A204.1 (cell line): ENCODE results near the gene MINDY2.
"Not testable (repeated sequence)": the region's sequence is repeated elsewhere in the genome, so short reads cannot be mapped to it uniquely, and the experiment has no call there.

ENCODE experiments used
- FAIRE-seq: peaks from 2 replicates; lab custom pipeline; 2012; peaks lifted over from hg19 to GRCh38; lab: Jason Lieb, UNC

MINDY2 gene

DNA sequence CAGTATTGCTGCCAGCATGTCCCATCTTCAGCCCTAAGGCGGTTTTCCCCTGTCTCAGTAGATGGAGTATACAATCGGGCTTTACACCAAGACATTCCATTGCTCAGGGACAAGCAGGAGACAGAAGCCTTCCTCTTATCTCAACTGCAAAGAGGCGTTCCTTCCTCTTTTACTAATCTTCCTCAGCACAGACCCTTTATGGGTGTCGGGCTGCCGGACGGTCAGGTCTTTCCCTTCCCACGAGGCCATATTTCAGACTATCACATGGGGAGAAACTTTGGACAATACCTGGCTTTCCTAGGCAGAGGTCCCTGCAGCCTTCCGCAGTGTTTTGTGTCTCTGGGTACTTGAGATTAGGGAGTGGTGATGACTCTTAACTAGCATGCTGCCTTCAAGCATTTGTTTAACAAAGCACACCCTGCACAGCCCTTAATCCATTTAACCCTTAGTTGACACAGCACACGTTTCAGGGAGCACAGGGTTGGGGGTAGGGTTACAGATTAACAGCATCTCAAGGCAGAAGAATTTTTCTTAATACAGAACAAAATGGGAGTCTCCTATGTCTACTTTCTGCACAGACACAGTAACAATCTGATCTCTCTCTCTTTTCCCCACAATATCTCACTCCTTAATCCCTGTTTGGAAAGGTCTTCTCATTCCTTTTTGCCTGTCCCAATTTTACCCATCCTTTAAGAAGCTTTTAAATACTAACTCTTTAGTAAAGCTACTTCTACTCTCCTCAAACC is 62.8 kb downstream of the MINDY2 start:
- FAIRE-seq = not testable (repeated sequence)

DNA sequence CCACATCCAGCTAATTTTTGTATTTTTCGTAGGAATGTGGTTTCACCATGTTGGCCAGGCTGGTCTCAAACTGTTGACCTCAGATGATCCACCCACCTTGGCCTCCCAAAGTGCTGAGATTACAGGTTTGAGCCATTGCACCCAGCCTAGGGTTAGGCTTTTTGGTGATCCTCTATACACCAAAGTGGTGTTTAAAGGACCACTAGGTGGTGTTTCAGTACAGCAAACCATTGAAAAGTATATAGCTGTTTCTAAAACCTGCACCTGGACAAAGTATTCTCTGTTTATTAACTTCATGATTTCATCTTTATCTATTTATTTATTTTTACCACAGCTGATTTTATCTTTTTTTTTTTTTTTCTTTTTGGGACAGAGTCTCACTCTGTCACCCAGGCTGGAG is 68.4 kb downstream of the MINDY2 start:
- FAIRE-seq = peak; percentile 91

- FAIRE-seq = no peak
Observed at GRCh38 chr15:58840048-58840447, 68.9 kb downstream of the MINDY2 start.

DNA sequence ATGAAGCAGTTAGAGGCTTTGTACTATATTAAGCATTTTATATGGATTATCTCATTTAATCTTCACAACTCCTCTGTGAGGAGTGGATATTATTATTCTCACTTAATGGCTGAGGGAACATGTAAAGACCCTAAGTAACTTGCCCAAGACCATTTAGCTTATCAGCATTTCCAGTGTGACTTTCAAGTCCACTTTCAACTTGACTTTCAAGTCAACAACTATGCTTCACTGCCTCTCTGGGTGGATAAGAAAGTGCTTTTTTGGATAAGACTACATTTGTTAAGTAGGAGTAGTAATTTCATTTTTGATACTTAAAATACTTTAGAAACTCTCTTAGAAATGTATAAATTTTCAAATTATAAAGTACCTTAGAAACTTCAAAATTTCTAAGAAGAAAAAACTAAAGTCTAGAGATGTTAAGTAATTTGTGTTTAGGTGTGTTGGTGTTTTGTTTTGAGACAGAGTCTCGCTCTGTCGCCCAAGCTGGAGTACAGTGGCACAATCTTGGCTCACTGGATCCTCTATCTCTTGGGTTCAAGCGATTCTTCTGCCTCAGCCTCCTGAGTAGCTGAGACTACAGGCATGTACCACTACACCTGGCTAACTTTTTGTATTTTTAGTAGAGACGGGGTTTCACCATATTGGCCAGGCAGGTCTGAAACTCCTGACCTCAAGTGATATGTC is 71.8 kb downstream of the MINDY2 start:
- FAIRE-seq = no peak

DNA sequence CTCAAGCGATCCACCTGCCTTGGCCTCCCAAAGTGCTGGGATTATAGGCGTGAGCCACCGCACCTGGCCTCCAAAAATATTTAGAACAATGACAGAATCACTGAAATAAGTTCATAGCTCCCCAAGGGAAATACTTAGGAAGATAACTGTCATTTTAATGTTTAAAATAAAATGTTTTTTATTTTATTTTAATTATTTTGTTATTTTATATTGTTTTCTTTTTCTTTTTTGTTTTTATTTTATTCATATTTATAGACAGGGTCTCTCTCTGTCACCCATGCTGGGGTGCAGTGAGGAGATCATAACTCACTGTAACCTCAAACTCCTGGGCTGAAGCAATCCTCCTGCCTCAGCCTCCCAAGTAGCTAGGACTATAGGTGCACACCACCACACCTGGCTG is 80.1 kb downstream of the MINDY2 start:
- FAIRE-seq = not testable (repeated sequence)

GRCh38 chr15:58852347-58852746 is 81.2 kb downstream of the MINDY2 start:
- no peak for FAIRE-seq

GRCh38 chr15:58854593-58854992 is 83.5 kb downstream of the MINDY2 start:
- no peak for FAIRE-seq

- FAIRE-seq = no peak
Observed at GRCh38 chr15:58856086-58856485, 85.0 kb downstream of the MINDY2 start.

- not testable (repeated sequence) for FAIRE-seq
Observed at GRCh38 chr15:58856621-58857020, 85.5 kb downstream of the MINDY2 start.

DNA sequence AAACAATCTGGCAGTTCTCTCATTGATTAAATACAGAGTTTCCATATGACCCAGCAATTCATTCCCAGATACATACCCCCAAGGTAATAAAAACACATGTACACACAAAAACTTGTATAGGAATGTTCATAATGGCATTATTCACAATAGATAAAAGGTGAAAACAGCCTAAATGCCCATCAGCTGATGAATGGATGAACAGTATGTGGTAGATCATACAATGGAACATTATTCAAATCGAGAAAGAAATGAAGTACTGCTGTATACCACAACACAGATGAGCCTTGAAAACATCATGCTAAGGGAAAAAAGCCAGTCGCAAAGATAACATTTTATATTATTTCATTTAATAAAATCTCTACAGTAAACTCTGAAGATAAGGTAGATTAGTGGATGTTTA is 91.2 kb downstream of the MINDY2 start:
- no peak for FAIRE-seq

GRCh38 chr15:58864602-58865424 is 93.7 kb downstream of the MINDY2 start:
- FAIRE-seq = no peak

- FAIRE-seq = no peak
Observed at GRCh38 chr15:58865425-58865880, 94.4 kb downstream of the MINDY2 start.

- FAIRE-seq = no peak
Observed at GRCh38 chr15:58867926-58868325, 96.8 kb downstream of the MINDY2 start.

GRCh38 chr15:58870451-58870850 is 99.3 kb downstream of the MINDY2 start:
- FAIRE-seq = no peak

- FAIRE-seq = no peak
Observed at GRCh38 chr15:58873267-58873666, 102.2 kb downstream of the MINDY2 start.

GRCh38 chr15:58875343-58875742 is 104.2 kb downstream of the MINDY2 start:
- FAIRE-seq = no peak

- FAIRE-seq = no peak
Observed at GRCh38 chr15:58876306-58877106, 105.4 kb downstream of the MINDY2 start.

- FAIRE-seq = no peak
Observed at GRCh38 chr15:58877999-58878825, 107.1 kb downstream of the MINDY2 start.

DNA sequence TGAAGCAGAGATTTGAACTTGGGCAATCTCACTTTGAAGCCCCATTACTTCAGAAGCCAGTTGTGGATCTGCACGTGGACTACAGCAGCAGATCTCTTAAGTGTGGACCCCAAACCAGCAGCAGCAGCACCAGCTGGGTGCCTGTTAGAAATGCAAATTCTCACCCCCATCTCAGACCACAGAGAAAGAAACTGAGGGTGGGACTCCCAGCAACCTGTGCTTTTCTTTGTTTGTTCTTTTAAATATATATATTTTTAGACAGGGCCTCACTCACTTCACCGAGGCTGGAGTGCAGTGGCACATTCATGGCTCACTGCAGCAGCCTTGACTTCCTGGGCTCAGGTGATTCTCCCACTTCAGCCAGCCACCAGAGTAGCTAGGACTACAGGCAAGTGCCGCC is 109.2 kb downstream of the MINDY2 start:
- FAIRE-seq = no peak

- FAIRE-seq = no peak
Observed at GRCh38 chr15:58882243-58882642, 111.1 kb downstream of the MINDY2 start.

GRCh38 chr15:58883926-58884325 is 112.8 kb downstream of the MINDY2 start:
- FAIRE-seq = not testable (repeated sequence)
